Testis (tissue), 3 donors: ENCODE results near the gene DCST1. TPM values are rescaled to one million over a fixed set of nuclear protein-coding genes. Genes with fewer than 3 reads are reported as not detected.
A peak's percentile ranks its signal among the peaks of the same experiment; 100 is the strongest.

ENCODE experiments used
- DNase-seq: peaks from one replicate; pipeline ENCODE4 v3.0.0-alpha.2; 2019
- H3K27ac ChIP-seq, 2 donors: fragments of 200-600 bp; sonication (generic); one replicate each; pipeline ENCODE4 v1.5.1; 2019
- H3K27me3 ChIP-seq: fragments of 200-600 bp; sonication (generic); one replicate; pipeline ENCODE4 v1.5.1; 2019
- H3K36me3 ChIP-seq: fragments of 200-600 bp; sonication (generic); one replicate; pipeline ENCODE4 v1.5.1; 2017; ENCODE audit warnings: low read depth; ENCODE audit errors: missing control alignments
- H3K4me1 ChIP-seq: fragments of 200-600 bp; sonication (generic); one replicate; pipeline ENCODE4 v1.5.1; 2019
- H3K4me3 ChIP-seq, 2 donors: fragments of 200-600 bp; sonication (generic); one replicate each; pipeline ENCODE4 v1.5.1; 2017 to 2019
- H3K9me3 ChIP-seq: fragments of 200-600 bp; sonication (generic); one replicate; pipeline ENCODE4 v1.5.1; 2017
- CTCF ChIP-seq, 3 experiments: fragments of 450-650 bp in 2 of 3; fragments of 200-600 bp in 1 of 3; sonication (generic) in 1 of 3; IDR thresholded peaks; one replicate each; pipeline ENCODE4 v1.5.1; 2016 to 2019; ENCODE audit warnings: antibody characterized with exemption in 3 of 3, mild to moderate bottlenecking in 2 of 3, moderate library complexity in 1 of 3
- POLR2A ChIP-seq: fragments of 450-650 bp; IDR thresholded peaks from one replicate; pipeline ENCODE4 v1.6.1; 2017; ENCODE audit warnings: antibody characterized with exemption, mild to moderate bottlenecking, moderate library complexity
- WGBS, 2 donors: methylation state at CpG; one replicate each; pipeline ENCODE4 v1.1.5; 2018; 5-methylcytosine and 5-hydroxymethylcytosine counted together
- intact Hi-C: fragments of 100-400 bp; cut with DNase I; formaldehyde crosslinking; loops from one replicate; pipeline ENCODE4 v1.15.1; 2023; ENCODE audit warnings: low total_unique reads
- polyA plus RNA-seq: library from polyadenylated mRNA; stranded (reverse); fragments of 350-450 nt; fragmentation: Illumina TruSeq; extraction: RNeasy Lipid Tissue Mini Kit (QIAGEN cat#74804); gene quantifications from one replicate; pipeline ENCODE4 v1.2.3, GENCODE V29; 2014; ENCODE audit warnings: low read depth, low replicate concordance; ENCODE audit not compliant: insufficient read depth
- total RNA-seq, 2 donors: library from RNA; depleted of rRNA; stranded (reverse); fragments of >200 nt; gene quantifications; one replicate each; pipeline ENCODE4 v1.2.3, GENCODE V29; 2016

The DCST1 gene
- total and polyA plus RNA-seq, 3 donors from 2014 or later, result 4.5 to 15.2 (median 9.4) TPM

DNA sequence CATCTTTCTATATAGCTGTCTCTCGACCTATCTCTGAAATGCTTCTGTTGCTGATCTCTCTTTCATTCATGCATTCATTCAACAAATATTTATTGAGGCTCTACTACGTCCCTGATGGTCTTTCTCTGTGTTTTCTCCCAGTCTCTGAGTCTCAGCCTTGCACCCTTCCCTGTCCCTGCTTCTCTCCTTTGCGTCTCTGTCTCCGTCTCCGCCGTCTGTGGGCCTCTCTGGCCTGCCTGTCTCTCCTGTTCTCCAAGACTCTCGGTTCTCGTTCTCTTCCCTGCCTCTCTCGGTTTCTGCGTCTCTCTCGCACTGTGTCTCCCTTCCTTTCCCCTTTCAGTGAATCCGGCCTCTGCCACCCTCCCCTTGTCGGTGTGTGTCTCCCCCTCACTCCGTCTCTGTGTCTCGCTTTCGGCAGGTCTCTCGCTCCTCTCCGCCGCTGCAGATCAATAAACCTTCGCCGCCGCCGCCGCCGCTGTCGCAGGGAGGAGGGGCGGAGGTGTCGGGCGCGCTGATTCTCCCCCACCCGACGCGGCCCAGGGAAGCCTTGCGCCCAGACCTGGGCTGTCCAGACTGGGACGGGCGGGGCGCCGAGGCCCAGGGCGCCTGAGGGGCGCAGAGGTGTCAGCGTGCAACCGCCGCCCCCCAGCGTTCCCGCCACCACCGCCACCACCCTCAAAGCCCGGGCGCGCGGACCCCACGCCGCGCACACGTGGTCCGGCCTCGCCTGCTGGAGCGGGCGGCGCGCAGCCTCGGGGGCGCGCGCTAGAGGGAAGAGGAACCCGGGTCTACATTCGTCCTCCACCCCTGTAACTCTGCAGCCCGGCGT lies 48.1 kb downstream of the DCST1 start:
- no peak for DNase-seq
- no peaks in the 10 kb centered on the region for H3K36me3 ChIP-seq
- no peaks in the 10 kb centered on the region for H3K9me3 ChIP-seq
- TF ChIP-seq POLR2A, result no peak
- no peak for TF ChIP-seq CTCF (IDR thresholded peaks at IDR 0.05)
- H3K4me1 ChIP-seq, result peaks cover 53% of the 10 kb centered on the region
- intact Hi-C loops, result no loop called here
- 2 to 5% methylated on average over 18 to 66 of the region's 68 CpGs for WGBS, 2 donors
- no peak overlapping the region for H3K27ac ChIP-seq
- H3K27me3 ChIP-seq, result no peaks in the 10 kb centered on the region
- H3K4me3 ChIP-seq, result peak overlapping the region; percentile 13 to 36

GRCh38 chr1:155082301-155083051 lies 48.9 kb downstream of the DCST1 start:
- H3K27me3 ChIP-seq, result no peaks in the 10 kb centered on the region
- 3 to 5% methylated on average over 20 to 36 of the region's 36 CpGs for WGBS, 2 donors
- DNase-seq, result no peak
- no peak overlapping the region for H3K27ac ChIP-seq
- H3K36me3 ChIP-seq, result no peaks in the 10 kb centered on the region
- no peak for TF ChIP-seq POLR2A
- TF ChIP-seq CTCF (IDR thresholded peaks at IDR 0.05), result no peak
- H3K9me3 ChIP-seq, result no peaks in the 10 kb centered on the region
- peak overlapping the region; percentile 13 to 36 for H3K4me3 ChIP-seq
- intact Hi-C loops, result no loop called here
- H3K4me1 ChIP-seq, result peaks cover 55% of the 10 kb centered on the region

GRCh38 chr1:155083052-155083541 lies 49.5 kb downstream of the DCST1 start:
- TF ChIP-seq POLR2A (no peak), CTCF (IDR thresholded peaks at IDR 0.05) (no peak)
- WGBS, 2 donors, result 31 to 62% methylated on average over 3 to 6 of the region's 6 CpGs
- Histone ChIP-seq H3K36me3 (no peaks in the 10 kb centered on the region), H3K9me3 (no peaks in the 10 kb centered on the region), H3K27ac (no peak overlapping the region), H3K27me3 (no peaks in the 10 kb centered on the region), H3K4me3 (no peak overlapping the region), H3K4me1 (peaks cover 54% of the 10 kb centered on the region)
- intact Hi-C loops, result no loop called here
- no peak for DNase-seq

DNA sequence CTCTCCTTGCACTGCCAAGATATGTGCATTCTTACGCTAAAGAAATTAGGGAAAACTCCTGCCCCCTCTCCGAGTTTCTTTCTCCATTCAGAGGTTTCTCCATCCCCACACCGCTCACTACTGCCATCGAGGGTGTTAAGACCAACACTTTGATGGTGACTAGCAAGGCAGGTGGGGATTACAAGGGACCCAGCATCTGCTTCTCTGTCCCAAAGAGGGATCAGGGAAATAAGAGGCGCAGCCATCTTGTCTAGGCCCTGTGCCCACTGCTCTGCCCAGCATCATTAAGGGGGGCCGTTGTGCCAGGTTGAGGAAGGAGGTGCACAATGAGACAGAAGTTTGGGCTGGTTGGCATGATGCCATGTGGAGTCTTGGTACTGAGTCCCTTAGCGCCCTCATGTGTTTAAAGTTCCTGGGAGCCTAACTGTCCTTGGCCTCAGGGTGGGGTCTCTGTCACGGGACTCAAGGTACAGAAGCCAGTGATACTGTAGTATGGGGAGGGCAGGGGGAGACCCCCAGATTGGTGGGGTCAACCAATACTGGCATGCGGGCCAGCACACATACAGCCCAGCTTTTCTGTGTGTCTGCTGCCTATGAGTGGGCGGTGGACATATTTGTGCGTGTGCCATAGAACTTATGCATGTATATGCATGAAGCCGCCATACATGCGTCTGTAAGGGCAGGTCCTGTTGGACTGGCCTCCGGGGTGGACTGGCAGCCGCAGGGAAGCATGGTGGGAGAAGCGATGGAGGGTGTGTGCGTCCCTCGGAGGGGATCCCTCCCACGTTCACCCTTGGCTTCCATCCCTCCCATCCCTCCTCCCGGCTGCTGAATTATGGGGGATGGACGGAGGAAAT lies 50.5 kb downstream of the DCST1 start:
- H3K36me3 ChIP-seq, result no peaks in the 10 kb centered on the region
- H3K4me1 ChIP-seq, result peaks cover 47% of the 10 kb centered on the region
- H3K4me3 ChIP-seq, result peak overlapping the region; percentile 69 to 71
- WGBS, 2 donors, result 23 to 30% methylated on average over 14 to 21 of the region's 21 CpGs
- DNase-seq, result peak; percentile 58
- intact Hi-C loops, result no loop called here
- no peak for TF ChIP-seq POLR2A
- no peak for TF ChIP-seq CTCF (IDR thresholded peaks at IDR 0.05)
- H3K27ac ChIP-seq, result peak overlapping the region in 1 of 2 donors; percentile 83
- H3K9me3 ChIP-seq, result no peaks in the 10 kb centered on the region
- H3K27me3 ChIP-seq, result no peaks in the 10 kb centered on the region
